Activated T-helper 1 cell treated with anti-CD3 and anti-CD28 coated beads, Interleukin-12 subunit alpha, Interleukin-12 subunit beta, Interleukin-2, Interleukin-4 antibody, amounts not matched to agents 30 ng/mL and 10 ng/mL and 1 ng/mL, durations not matched to agents 14 hours and 24 hours and 36 hours (primary cell): ENCODE measurements around the gene LRRC15. TPM values are rescaled to one million over a fixed set of nuclear protein-coding genes. Genes with fewer than 3 reads are reported as not detected.
A peak's percentile ranks its signal among the peaks of the same experiment; 100 is the strongest.

Source experiments
- DNase-seq: peaks from one replicate; pipeline ENCODE4 v3.0.0; 2021; ENCODE audit warnings: low spot score
- H3K27ac Mint-ChIP-seq: one replicate; pipeline ENCODE4 v1.8.0; 2021; ENCODE audit warnings: mild to moderate bottlenecking, mixed read lengths
- H3K27me3 Mint-ChIP-seq: one replicate; pipeline ENCODE4 v1.8.0; 2022; ENCODE audit warnings: mild to moderate bottlenecking, moderate library complexity, mixed read lengths; ENCODE audit not compliant: insufficient read depth
- H3K36me3 Mint-ChIP-seq: one replicate; pipeline ENCODE4 v1.8.0; 2021; ENCODE audit warnings: low read depth, mixed read lengths
- H3K4me1 Mint-ChIP-seq: one replicate; pipeline ENCODE4 v1.8.0; 2021; ENCODE audit warnings: low read depth, mixed read lengths
- H3K4me3 Mint-ChIP-seq: one replicate; pipeline ENCODE4 v1.8.0; 2021; ENCODE audit warnings: mild to moderate bottlenecking, moderate library complexity, mixed read lengths
- H3K9me3 Mint-ChIP-seq: one replicate; pipeline ENCODE4 v1.8.0; 2021; ENCODE audit warnings: mixed read lengths
- intact Hi-C: fragments of 100-400 bp; cut with micrococcal nuclease; formaldehyde crosslinking; loops from one replicate; pipeline ENCODE4 v1.15.1; 2024
- total RNA-seq: library from RNA; stranded (reverse); gene quantifications from 2 replicates; pipeline ENCODE4 v1.2.3, GENCODE V29; 2022

Gene LRRC15
- total RNA-seq, 1 donor from 2014 or later: not detected

GRCh38 chr3:194325424-194326153 lies 44.0 kb downstream of the LRRC15 start:
- H3K27me3 Mint-ChIP-seq: peaks cover 6% of the 10 kb centered on the region
- H3K4me3 Mint-ChIP-seq: no peak overlapping the region
- no peaks in the 10 kb centered on the region for H3K36me3 Mint-ChIP-seq
- intact Hi-C loops: no loop called here
- H3K4me1 Mint-ChIP-seq: no peaks in the 10 kb centered on the region
- H3K27ac Mint-ChIP-seq: no peak overlapping the region
- no peak for DNase-seq
- no peaks in the 10 kb centered on the region for H3K9me3 Mint-ChIP-seq

GRCh38 chr3:194324823-194325327 lies 44.7 kb downstream of the LRRC15 start:
- peaks cover 2% of the 10 kb centered on the region for H3K9me3 Mint-ChIP-seq
- no peaks in the 10 kb centered on the region for H3K4me1 Mint-ChIP-seq
- peaks cover 6% of the 10 kb centered on the region for H3K27me3 Mint-ChIP-seq
- DNase-seq: no peak
- intact Hi-C loops: no loop called here
- no peak overlapping the region for H3K4me3 Mint-ChIP-seq
- peaks cover under 1% of the 10 kb centered on the region for H3K36me3 Mint-ChIP-seq
- no peak overlapping the region for H3K27ac Mint-ChIP-seq

- peaks cover 6% of the 10 kb centered on the region for H3K27me3 Mint-ChIP-seq
- peaks cover 10% of the 10 kb centered on the region for H3K9me3 Mint-ChIP-seq
- no peak for DNase-seq
- peaks cover 7% of the 10 kb centered on the region for H3K36me3 Mint-ChIP-seq
- no peaks in the 10 kb centered on the region for H3K4me1 Mint-ChIP-seq
- H3K4me3 Mint-ChIP-seq: no peak overlapping the region
- intact Hi-C loops: no loop called here
- H3K27ac Mint-ChIP-seq: no peak overlapping the region
These were observed 45.5 kb downstream of the LRRC15 start for GRCh38 chr3:194323785-194324735.

- Mint-ChIP-seq H3K9me3 (peaks cover 16% of the 10 kb centered on the region), H3K4me1 (no peaks in the 10 kb centered on the region), H3K4me3 (peak overlapping the region; percentile 15), H3K36me3 (peaks cover 10% of the 10 kb centered on the region), H3K27ac (no peak overlapping the region), H3K27me3 (peaks cover 6% of the 10 kb centered on the region)
- intact Hi-C loops: no loop called here
- DNase-seq: no peak
These were observed 46.8 kb downstream of the LRRC15 start for GRCh38 chr3:194322678-194323211.

- H3K4me1 Mint-ChIP-seq: no peaks in the 10 kb centered on the region
- peak overlapping the region; percentile 15 for H3K4me3 Mint-ChIP-seq
- H3K36me3 Mint-ChIP-seq: peaks cover 11% of the 10 kb centered on the region
- DNase-seq: no peak
- intact Hi-C loops: no loop called here
- peaks cover 16% of the 10 kb centered on the region for H3K9me3 Mint-ChIP-seq
- H3K27me3 Mint-ChIP-seq: peaks cover 6% of the 10 kb centered on the region
- H3K27ac Mint-ChIP-seq: no peak overlapping the region
These were observed 47.6 kb downstream of the LRRC15 start for GRCh38 chr3:194321693-194322640.

- Mint-ChIP-seq H3K36me3 (peaks cover 11% of the 10 kb centered on the region), H3K4me1 (peaks cover 10% of the 10 kb centered on the region), H3K27me3 (peaks cover 8% of the 10 kb centered on the region), H3K27ac (no peak overlapping the region), H3K9me3 (peaks cover 16% of the 10 kb centered on the region), H3K4me3 (no peak overlapping the region)
- intact Hi-C loops: no loop called here
- no peak for DNase-seq
These were observed 48.7 kb downstream of the LRRC15 start for GRCh38 chr3:194320744-194321243.

GRCh38 chr3:194320100-194320499 lies 49.4 kb downstream of the LRRC15 start:
- DNase-seq: no peak
- intact Hi-C loops: no loop called here
- Mint-ChIP-seq H3K4me1 (peaks cover 13% of the 10 kb centered on the region), H3K27me3 (peaks cover 8% of the 10 kb centered on the region), H3K36me3 (peaks cover 11% of the 10 kb centered on the region), H3K9me3 (peaks cover 16% of the 10 kb centered on the region), H3K4me3 (no peak overlapping the region), H3K27ac (no peak overlapping the region)

GRCh38 chr3:194318511-194319161 lies 50.9 kb downstream of the LRRC15 start:
- Mint-ChIP-seq H3K27me3 (peaks cover 10% of the 10 kb centered on the region), H3K4me1 (peaks cover 17% of the 10 kb centered on the region), H3K27ac (no peak overlapping the region), H3K9me3 (peaks cover 16% of the 10 kb centered on the region), H3K36me3 (peaks cover 11% of the 10 kb centered on the region), H3K4me3 (no peak overlapping the region)
- intact Hi-C loops: no loop called here
- no peak for DNase-seq

- Mint-ChIP-seq H3K27me3 (peaks cover 8% of the 10 kb centered on the region), H3K4me3 (no peak overlapping the region), H3K27ac (no peak overlapping the region), H3K36me3 (peaks cover 11% of the 10 kb centered on the region), H3K4me1 (peaks cover 29% of the 10 kb centered on the region), H3K9me3 (peaks cover 16% of the 10 kb centered on the region)
- intact Hi-C loops: no loop called here
- DNase-seq: no peak
These were observed 52.6 kb downstream of the LRRC15 start for GRCh38 chr3:194316918-194317317.

DNA sequence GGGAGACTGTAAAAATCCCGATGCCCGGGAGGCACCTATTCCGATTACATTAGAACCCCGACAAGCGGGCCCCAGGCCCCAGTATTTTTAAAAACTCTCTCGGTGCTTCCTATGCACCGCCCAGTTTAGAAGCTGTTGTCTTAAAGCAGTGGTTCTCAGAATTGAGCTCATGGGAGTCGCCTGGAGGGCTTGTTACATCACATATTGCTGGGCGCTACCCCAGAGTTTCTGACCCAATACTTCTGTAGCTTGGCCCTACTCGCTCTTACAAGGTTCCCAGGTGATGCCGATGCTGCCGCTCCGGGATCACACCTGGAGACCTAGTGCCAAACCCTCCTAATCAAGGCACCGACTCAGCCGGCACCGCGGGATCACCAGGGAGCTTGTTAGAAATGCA lies 53.6 kb downstream of the LRRC15 start:
- Mint-ChIP-seq H3K9me3 (peaks cover 16% of the 10 kb centered on the region), H3K36me3 (peaks cover 11% of the 10 kb centered on the region), H3K4me1 (peaks cover 39% of the 10 kb centered on the region), H3K4me3 (peak overlapping the region; percentile 49), H3K27me3 (peaks cover 7% of the 10 kb centered on the region), H3K27ac (no peak overlapping the region)
- intact Hi-C loops: loop anchor here (1.0 to 2.0 kb wide), 4 partner anchors 113 to 651 kb away; partner anchors contain the start of gene HES1
- DNase-seq: no peak

- Mint-ChIP-seq H3K4me1 (peaks cover 43% of the 10 kb centered on the region), H3K4me3 (peak overlapping the region; percentile 83), H3K36me3 (peaks cover 11% of the 10 kb centered on the region), H3K27ac (no peak overlapping the region), H3K9me3 (peaks cover 16% of the 10 kb centered on the region), H3K27me3 (peaks cover 7% of the 10 kb centered on the region)
- DNase-seq: peak; percentile 79
- intact Hi-C loops: loop anchor here (1.0 to 2.0 kb wide), 4 partner anchors 113 to 650 kb away; partner anchors contain the start of gene HES1
These were observed 54.2 kb downstream of the LRRC15 start for GRCh38 chr3:194315088-194315964.
